Measurements from ENCODE around the gene GADL1.

GADL1 gene

GRCh38 chr3:30691944-30692343 lies 202.5 kb downstream of the GADL1 start:
- no peak for DNase-seq

- no peak for DNase-seq
Observed at GRCh38 chr3:30691249-30691880, 203.1 kb downstream of the GADL1 start.

GRCh38 chr3:30690199-30690598 lies 204.3 kb downstream of the GADL1 start:
- no peak for DNase-seq

GRCh38 chr3:30688776-30689641 lies 205.5 kb downstream of the GADL1 start:
- no peak for DNase-seq

DNA sequence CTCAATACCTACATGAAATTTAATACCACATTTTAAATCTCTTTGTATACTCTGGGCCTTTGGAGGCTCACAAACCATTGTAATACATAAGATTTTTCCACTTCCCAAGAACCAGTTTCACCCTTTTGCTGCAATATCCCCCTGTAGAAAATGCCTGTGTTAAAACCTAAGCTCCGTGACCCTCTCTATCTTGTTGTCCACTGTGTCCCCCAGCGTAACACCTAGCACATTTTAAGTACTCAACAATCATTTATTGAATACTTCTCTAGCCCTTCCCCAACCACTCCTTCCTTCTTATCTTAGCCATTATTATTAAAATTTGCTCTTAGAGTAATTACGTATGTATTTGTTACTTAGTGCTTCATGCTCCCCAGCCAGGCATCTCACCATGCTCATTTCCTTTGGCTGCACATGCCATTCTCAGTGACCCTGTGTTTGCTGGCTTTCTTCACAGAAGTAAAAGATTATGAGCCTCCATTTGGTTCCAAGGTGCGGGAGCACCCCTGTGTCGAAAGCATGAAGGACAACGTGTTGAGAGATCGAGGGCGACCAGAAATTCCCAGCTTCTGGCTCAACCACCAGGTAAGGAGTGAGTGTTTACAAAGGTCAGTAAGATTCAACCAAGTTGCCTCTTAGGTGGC lies 206.4 kb downstream of the GADL1 start:
- DNase-seq = no peak

DNA sequence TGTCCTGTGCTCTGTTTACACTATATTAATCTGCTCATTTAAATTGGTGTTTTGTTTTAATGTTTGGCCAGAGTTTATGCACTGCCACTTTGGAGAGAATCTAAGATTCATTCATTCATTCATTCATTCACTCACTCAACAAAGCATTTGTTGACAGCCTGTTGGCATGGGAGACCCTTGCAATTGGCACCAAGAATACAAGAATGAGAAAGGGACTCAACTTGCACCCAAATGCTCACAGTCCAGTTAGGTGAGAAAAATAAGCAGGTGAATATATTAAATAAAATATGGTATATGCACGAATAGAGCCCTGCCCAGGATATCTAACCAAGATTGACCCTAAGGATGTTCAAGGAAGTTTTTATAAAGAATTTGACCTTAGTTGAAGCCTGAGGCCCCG lies 207.7 kb downstream of the GADL1 start:
- DNase-seq = no peak

DNA sequence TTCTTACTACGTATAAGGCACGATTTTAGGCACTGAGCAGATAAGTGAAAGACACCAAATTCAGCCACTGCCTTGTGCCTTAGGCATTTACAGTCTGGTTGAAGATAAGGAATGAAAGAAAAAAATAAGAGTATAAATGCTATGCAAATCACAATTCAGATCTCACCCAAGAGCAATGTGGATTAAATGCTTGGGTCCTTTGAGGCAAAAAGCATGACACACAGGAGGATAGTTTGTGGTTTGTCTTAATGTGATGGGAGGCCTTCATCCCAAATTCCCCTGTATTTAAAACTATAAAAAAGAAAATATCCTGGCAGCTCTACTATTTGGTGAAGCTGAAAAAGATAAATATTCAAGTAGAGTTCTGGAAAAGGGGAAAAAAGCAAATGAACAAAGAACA lies 208.3 kb downstream of the GADL1 start:
- no peak for DNase-seq

DNA sequence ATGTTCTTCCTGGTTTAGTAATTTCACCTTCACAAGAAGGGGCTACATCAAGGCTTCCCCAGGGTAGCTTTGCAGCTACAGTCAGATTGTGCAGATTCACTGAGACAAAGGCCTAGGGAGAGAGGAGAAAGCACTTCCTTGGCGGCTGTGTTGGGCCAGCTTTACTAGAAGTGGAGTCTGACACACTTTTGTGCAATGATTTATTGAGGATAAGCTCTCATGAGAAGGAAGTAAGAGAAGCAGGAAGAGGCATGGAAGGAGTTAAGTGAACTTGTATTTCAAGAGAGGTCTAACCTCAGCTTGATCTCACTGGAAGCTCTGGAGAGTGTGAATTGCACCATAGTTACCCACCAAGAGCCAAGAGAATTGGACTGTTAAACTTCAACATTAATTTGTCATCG lies 209.2 kb downstream of the GADL1 start:
- no peak for DNase-seq

DNA sequence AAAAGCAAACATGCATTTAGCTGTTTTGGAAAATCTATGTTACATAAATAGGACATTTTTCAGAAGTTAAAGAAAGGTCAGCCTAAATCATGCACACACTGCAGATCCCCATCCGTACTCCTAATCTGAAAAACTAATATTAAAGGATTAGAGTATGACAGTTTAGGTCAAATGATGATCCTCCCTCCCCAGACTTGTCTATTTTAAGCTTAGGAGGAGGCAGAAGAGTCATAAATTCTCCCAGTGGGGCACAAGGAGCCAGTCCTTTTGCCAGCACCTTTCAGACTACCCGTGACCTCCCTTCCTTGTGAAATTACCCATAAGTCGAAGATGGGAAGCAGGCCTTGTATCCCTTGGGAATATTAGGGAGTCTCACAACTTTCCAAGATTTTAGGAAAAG lies 210.1 kb downstream of the GADL1 start:
- DNase-seq = no peak

DNA sequence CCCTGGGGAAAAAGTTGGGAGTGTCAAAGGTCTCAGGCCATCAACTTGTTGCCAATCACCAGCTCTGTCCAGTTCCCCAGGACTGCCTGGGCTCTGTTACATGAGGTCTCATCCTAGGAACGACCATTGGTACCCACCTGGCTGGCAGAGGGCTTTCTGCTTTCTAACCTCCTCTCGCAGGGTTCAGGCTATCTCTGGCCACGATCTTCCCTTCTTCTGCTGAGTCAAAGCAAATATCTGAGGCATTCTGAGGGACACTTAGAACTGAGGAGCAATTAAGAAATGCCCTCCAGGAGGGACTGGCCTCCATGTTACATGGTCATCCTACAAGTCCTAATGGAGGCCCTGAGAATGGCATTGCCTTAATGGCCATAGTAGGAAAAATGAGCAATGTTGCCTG lies 210.7 kb downstream of the GADL1 start:
- no peak for DNase-seq

DNA sequence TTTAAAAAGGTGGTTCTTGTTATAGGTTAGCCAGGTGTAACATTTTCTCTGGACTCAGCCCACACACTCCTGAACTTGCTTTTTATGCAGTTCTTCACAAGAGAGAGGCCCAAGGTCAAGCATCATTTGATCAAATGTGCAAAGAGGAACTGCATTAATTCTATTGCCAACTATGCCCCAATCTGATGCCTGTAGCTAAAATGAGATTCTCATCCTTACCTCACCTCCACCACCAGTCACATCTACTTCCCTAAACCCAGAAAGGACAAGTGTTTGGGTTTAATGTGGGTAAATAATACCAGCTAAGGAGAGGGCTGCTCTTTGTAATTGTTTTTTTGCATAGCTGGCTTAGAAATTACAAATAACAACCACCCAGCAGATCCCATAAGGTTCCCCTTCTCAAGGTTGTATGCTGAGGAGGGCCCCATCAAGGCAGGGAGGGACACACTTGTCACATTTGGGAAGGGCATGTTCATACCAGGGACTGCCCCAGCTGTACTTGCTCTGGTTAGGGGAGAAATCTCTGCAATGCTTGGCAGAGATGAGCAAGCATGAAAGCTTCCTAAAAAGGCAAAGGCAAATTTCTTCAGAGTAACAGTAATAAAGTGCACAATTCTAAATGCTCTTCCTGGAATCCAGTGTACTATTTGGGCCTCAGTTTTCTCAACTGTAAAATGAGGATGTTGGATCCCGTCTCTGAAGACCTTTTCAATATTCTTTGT lies 211.9 kb downstream of the GADL1 start:
- no peak for DNase-seq

DNA sequence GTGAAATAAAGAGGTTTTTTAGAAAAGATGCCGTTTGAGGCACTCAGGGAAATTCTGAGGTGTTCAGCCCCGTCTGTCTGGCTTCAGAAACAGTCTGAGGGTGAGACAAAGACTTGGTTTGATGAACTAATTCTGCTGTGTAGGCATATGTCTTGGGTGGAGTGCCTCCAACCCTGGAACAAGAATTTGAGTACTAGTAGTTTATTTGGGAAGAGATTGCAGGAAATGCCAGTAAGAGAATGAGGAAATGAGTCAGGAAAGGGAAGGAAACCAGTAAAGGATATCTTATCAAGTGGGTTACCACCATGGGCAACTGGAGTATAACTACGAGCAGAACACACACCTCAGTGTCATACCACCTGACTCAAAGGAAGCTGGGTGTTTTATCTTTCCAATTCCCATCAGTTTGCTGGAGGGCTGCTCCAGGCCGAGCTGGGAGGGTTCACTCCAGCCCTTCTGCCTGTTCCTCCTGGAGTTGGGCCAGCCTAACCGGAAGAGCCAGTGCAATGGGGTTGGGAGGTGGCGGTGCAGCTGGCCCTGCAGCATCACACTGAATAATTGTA lies 212.7 kb downstream of the GADL1 start:
- no peak for DNase-seq

DNA sequence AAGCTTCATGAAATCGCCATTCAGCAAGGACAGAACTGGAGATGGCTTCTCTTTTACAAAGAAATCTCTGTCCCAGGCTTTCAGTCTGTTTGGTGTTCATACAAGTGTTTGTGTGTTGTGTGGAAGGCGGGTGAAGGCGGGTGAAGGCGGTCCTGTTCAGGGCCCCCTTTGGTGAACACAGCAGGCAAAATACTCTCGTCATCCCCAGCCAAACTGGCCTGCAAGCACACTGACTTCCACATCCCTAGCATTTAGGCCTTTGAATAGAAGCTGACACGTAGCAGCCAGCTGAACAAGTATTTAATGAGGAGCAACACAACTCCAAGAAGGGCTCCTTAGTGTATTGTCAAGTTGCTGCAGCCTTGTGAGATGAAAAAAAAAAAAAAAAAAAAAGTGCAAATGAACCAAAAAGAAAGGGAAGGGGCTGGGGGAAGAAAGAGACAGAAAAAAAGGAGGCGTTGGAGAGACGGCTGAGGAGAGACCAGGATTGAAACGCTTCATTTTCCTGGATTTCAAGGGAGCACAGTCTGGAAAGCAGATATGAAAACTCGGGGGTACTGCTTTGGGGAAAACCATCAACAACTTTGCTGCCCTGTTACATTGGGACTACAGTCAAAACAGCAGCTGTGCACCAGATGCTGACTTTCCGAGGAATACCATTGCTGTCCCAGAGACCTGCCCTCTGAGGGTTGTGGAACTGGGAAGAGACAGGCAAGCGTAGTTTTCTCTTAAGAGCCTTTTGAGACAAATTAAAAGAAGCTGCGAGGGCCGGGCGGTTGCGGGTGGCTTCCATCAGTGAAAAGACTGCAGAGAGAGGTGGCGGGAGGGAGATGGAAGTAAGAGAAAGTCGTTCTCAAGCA lies 213.4 kb downstream of the GADL1 start:
- DNase-seq = no peak

DNA sequence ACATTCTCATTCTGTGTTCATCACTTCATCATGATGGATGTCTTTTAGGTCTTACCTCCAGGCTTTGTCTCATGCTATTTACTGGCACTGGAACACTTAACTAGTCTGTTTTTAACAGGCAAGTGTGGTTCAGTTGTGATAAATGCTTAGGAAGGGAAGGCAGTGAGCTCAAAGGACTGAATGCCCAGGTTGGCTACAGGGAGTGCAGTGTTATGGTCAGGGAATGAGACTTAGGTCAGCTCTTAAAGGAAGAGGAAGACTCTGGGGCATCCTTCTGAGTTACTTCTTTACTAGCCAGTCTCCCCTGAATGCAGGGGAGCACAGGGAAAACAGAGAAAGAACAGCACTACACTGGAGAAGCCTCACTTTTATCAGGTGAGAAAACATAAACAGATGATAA lies 215.4 kb downstream of the GADL1 start:
- no peak for DNase-seq

DNA sequence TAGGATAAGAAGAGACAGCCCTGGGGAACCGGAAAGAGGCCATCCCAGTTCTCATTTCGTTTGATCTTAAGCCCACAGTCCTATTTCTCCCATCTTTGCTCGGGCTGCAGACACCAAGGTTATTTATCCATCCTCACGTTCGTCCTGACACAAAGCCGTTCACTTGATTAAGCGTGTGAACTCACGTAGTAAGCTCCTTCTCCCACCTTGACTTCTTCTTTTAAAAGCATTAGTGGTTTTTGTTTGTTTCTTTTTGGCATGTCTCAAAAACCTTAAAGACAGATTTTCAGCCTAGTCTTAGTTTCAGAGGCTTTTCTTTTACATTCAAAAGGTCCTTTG lies 217.1 kb downstream of the GADL1 start:
- no peak for DNase-seq

DNA sequence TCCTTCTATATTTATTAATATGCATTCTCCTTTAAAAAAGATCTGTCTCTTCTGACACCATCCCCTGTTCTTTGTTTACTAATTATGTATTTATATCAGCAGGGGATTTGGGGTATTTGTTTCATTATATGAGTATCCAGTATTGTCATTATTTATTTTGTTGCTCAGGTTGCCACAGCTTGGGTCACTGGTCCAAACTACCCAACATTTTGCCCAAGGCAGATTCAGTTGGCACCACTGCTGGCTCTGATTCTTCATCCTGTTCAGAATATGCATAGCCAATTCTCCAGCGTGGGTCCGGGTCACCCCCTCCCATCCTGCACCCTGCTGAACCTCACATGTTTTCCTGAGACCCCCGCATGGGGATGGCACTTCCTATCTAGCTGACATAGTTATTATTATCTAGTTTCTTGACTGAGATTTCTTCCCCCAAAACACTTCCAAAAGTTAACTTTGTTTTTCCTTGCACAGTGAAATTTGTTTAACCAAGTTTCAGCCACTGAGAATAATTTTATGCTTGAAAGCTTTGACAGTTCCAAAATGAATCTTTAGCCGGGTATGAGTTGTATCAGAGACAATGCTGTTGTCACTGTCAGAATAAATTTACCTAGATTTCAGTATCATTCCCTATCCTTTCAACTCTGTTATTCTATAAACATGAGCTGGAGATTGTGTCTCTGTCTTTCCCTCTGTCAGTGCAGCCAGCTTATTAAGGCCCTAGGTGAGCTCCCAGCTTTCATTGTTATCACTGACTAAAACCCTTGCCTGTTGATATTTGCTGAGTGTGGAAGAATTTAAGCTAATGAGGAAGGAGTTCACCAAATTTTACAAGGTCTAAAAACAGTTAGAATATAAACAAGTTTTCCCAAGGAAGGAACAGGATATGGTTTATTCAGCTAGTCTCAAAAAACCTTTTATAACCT lies 217.8 kb downstream of the GADL1 start:
- DNase-seq = no peak

Data from NCI-H1694 (cell line).